Measurements from ENCODE around the gene HOXA3.

Gene HOXA3

GRCh38 chr7:27165996-27166530 lies 13.7 kb upstream of the HOXA3 start:
- no peak for DNase-seq (ENCODE audit: low read depth in 2 of 2)

GRCh38 chr7:27165089-27165995 lies 13.0 kb upstream of the HOXA3 start, which contains the start of gene HOXA9:
TSS of gene HOXA9 (minus strand) at chr7:27165537. CDS start at chr7:27165457, 80 bp downstream.
- no peak for DNase-seq (ENCODE audit: low read depth in 2 of 2)

- DNase-seq (ENCODE audit: low read depth in 2 of 2), result no peak
Observed at GRCh38 chr7:27164367-27165088, 12.1 kb upstream of the HOXA3 start.

GRCh38 chr7:27164045-27164366 lies 11.6 kb upstream of the HOXA3 start:
- DNase-seq (ENCODE audit: low read depth in 2 of 2), result no peak

GRCh38 chr7:27163288-27164044 lies 11.1 kb upstream of the HOXA3 start:
- no peak for DNase-seq (ENCODE audit: low read depth in 2 of 2)

GRCh38 chr7:27162561-27163287 lies 10.3 kb upstream of the HOXA3 start:
- no peak for DNase-seq (ENCODE audit: low read depth in 2 of 2)

GRCh38 chr7:27161721-27162560 lies 9.6 kb upstream of the HOXA3 start:
- DNase-seq (ENCODE audit: low read depth in 2 of 2), result no peak

- no peak for DNase-seq (ENCODE audit: low read depth in 2 of 2)
Observed at GRCh38 chr7:27161214-27161720, 8.9 kb upstream of the HOXA3 start.

- peak; percentile 79 to 83 for DNase-seq (ENCODE audit: low read depth in 2 of 2)
Observed at GRCh38 chr7:27160546-27161213, 8.3 kb upstream of the HOXA3 start.

- no peak for DNase-seq (ENCODE audit: low read depth in 2 of 2)
Observed at GRCh38 chr7:27160145-27160545, 7.8 kb upstream of the HOXA3 start.

GRCh38 chr7:27159266-27160144 lies 7.1 kb upstream of the HOXA3 start:
- no peak for DNase-seq (ENCODE audit: low read depth in 2 of 2)

GRCh38 chr7:27158436-27159265 lies 6.3 kb upstream of the HOXA3 start:
- no peak for DNase-seq (ENCODE audit: low read depth in 2 of 2)

GRCh38 chr7:27157702-27158431 lies 5.5 kb upstream of the HOXA3 start:
- DNase-seq (ENCODE audit: low read depth in 2 of 2), result no peak

GRCh38 chr7:27156916-27157701 lies 4.7 kb upstream of the HOXA3 start:
- no peak for DNase-seq (ENCODE audit: low read depth in 2 of 2)

- no peak for DNase-seq (ENCODE audit: low read depth in 2 of 2)
Observed at GRCh38 chr7:27156508-27156898, 4.1 kb upstream of the HOXA3 start, which contains the start of gene HOXA7. TSS of gene HOXA7 (minus strand) at chr7:27156675. CDS start at chr7:27156545, 130 bp downstream.

All from stimulated activated CD8-positive, alpha-beta memory T cell treated with anti-CD3 and anti-CD28 coated beads, Interleukin-7, amount 100 ng/mL, for 1 hour (primary cell).